MCF 10A (cell line): ENCODE measurements around the gene DRC1. TPM values are rescaled to one million over a fixed set of nuclear protein-coding genes. Genes with fewer than 3 reads are reported as not detected.

ENCODE experiments used
- BruUV-seq: library from RNA; stranded (reverse); fragments of 400-500 nt; replicated peaks from 2 replicates; lab custom pipeline; 2021; lab: Mats Ljungman, UMichigan
- CTCF ChIA-PET: fragments of 300-600 bp; sonication (Branson Sonifier 250); formaldehyde crosslinking; extraction: SDS; loops from one replicate; lab custom pipeline; 2021; ENCODE audit warnings: antibody characterized with exemption, inconsistent platforms; lab: Yijun Ruan, JAX
- POLR2A ChIA-PET: fragments of 300-600, 350-650 bp; sonication (Branson Sonifier 250); formaldehyde crosslinking; extraction: SDS; loops from one replicate; lab custom pipeline; 2020; ENCODE audit warnings: antibody characterized with exemption, inconsistent platforms; lab: Yijun Ruan, JAX
- DNase-seq: peaks from one replicate; pipeline ENCODE4 v3.0.0-alpha.2; 2018; ENCODE audit not compliant: unreplicated experiment
- H3K27ac Mint-ChIP-seq: one replicate; pipeline ENCODE4 v1.8.0; 2022; ENCODE audit warnings: mild to moderate bottlenecking, low read depth, mixed read lengths; ENCODE audit not compliant: unreplicated experiment
- H3K27me3 Mint-ChIP-seq: one replicate; pipeline ENCODE4 v1.8.0; 2022; ENCODE audit warnings: mixed read lengths; ENCODE audit not compliant: insufficient read depth, unreplicated experiment
- H3K36me3 Mint-ChIP-seq: one replicate; pipeline ENCODE4 v1.8.0; 2022; ENCODE audit warnings: mild to moderate bottlenecking, moderate library complexity, mixed read lengths; ENCODE audit not compliant: insufficient read depth, unreplicated experiment
- H3K4me1 Mint-ChIP-seq: one replicate; pipeline ENCODE4 v1.8.0; 2022; ENCODE audit warnings: mixed read lengths; ENCODE audit not compliant: insufficient read depth, unreplicated experiment
- H3K4me3 Mint-ChIP-seq: one replicate; pipeline ENCODE4 v1.8.0; 2022; ENCODE audit warnings: mild to moderate bottlenecking, moderate library complexity, mixed read lengths; ENCODE audit not compliant: unreplicated experiment
- H3K9me3 Mint-ChIP-seq: one replicate; pipeline ENCODE4 v1.8.0; 2022; ENCODE audit warnings: mixed read lengths; ENCODE audit not compliant: unreplicated experiment
- CTCF ChIP-seq: fragments of 200-600 bp; IDR thresholded peaks from one replicate; pipeline ENCODE4 v1.8.0; 2022; ENCODE audit warnings: antibody characterized with exemption, mild to moderate bottlenecking; ENCODE audit not compliant: unreplicated experiment
- intact Hi-C: fragments of 100-400 bp; cut with micrococcal nuclease; formaldehyde crosslinking; loops from 2 replicates; pipeline ENCODE4 v1.14.1; 2022
- total RNA-seq: library from RNA; stranded (reverse); gene quantifications from 2 replicates; pipeline ENCODE4 v1.2.3, GENCODE V29; 2022

The DRC1 gene
- total RNA-seq, 1 experiment from 2014 or later: not detected

GRCh38 chr2:26491563-26492167 lies 89.9 kb downstream of the DRC1 start:
- BruUV-seq: no TSS peak
- H3K9me3 Mint-ChIP-seq: no peaks in the 10 kb centered on the region
- ChIA-PET CTCF (interaction anchor here (1.0 kb wide), 1 partner anchor 11 kb away, joined by 9 read pairs; no protein-coding TSS in a partner anchor), POLR2A (no interaction called here)
- no peaks in the 10 kb centered on the region for H3K27me3 Mint-ChIP-seq
- intact Hi-C loops: no loop called here
- no peak for DNase-seq
- no peak overlapping the region for H3K4me3 Mint-ChIP-seq
- TF ChIP-seq CTCF: no peak
- no peak overlapping the region for H3K27ac Mint-ChIP-seq
- H3K36me3 Mint-ChIP-seq: no peaks in the 10 kb centered on the region
- H3K4me1 Mint-ChIP-seq: no peaks in the 10 kb centered on the region

- H3K4me1 Mint-ChIP-seq: no peaks in the 10 kb centered on the region
- H3K27me3 Mint-ChIP-seq: peaks cover 5% of the 10 kb centered on the region
- no TSS peak for BruUV-seq
- ChIA-PET POLR2A (no interaction called here), CTCF (no interaction called here)
- DNase-seq: no peak
- intact Hi-C loops: no loop called here
- TF ChIP-seq CTCF: no peak
- no peak overlapping the region for H3K27ac Mint-ChIP-seq
- H3K9me3 Mint-ChIP-seq: no peaks in the 10 kb centered on the region
- no peak overlapping the region for H3K4me3 Mint-ChIP-seq
- no peaks in the 10 kb centered on the region for H3K36me3 Mint-ChIP-seq
These were observed 91.2 kb downstream of the DRC1 start for GRCh38 chr2:26492749-26493515.

- Mint-ChIP-seq H3K27me3 (peaks cover 11% of the 10 kb centered on the region), H3K9me3 (no peaks in the 10 kb centered on the region), H3K27ac (no peak overlapping the region), H3K4me3 (no peak overlapping the region), H3K36me3 (no peaks in the 10 kb centered on the region), H3K4me1 (no peaks in the 10 kb centered on the region)
- DNase-seq: no peak
- CTCF ChIA-PET: no interaction called here
- intact Hi-C loops: no loop called here
- POLR2A ChIA-PET: no interaction called here
- BruUV-seq: no TSS peak
- no peak for TF ChIP-seq CTCF
These were observed 91.8 kb downstream of the DRC1 start for GRCh38 chr2:26493566-26493965.

DNA sequence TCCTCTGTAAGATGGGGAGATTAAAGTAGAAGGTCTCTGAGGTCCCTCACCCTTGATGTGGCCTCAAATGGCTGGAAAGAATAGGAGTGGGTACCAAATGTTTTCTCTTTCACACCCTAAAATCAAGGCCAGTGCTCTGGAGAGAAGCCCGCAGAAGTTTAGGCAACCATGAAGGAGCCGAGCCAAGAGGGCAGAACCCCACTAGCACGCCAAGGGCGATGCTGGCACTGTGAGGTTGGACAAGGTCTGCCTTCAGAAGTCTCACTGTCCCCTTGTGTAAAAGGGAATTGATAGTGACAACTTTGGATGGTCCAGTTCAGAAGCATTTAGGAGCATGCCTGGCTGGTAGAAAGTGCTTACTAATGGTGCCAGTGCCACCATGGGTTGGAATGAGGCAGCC lies 92.5 kb downstream of the DRC1 start:
- H3K27ac Mint-ChIP-seq: no peak overlapping the region
- BruUV-seq: no TSS peak

More for the DNA sequence above, 92.5 kb downstream of the DRC1 start:
- Mint-ChIP-seq H3K9me3 (no peaks in the 10 kb centered on the region), H3K4me3 (no peak overlapping the region), H3K27me3 (peaks cover 14% of the 10 kb centered on the region), H3K36me3 (no peaks in the 10 kb centered on the region), H3K4me1 (no peaks in the 10 kb centered on the region)
- intact Hi-C loops: no loop called here
- ChIA-PET CTCF (no interaction called here), POLR2A (no interaction called here)
- no peak for TF ChIP-seq CTCF
- DNase-seq: no peak
